Urothelium cell line (cell line): ENCODE measurements around the gene DCTN5.

Experiments
- DNase-seq: peaks from one replicate; pipeline ENCODE4 v3.0.0; 2011; ENCODE audit warnings: low spot score, mixed read lengths
- FAIRE-seq: peaks from 2 replicates; lab custom pipeline; 2011; peaks lifted over from hg19 to GRCh38; lab: Jason Lieb, UNC

Gene DCTN5

DNA sequence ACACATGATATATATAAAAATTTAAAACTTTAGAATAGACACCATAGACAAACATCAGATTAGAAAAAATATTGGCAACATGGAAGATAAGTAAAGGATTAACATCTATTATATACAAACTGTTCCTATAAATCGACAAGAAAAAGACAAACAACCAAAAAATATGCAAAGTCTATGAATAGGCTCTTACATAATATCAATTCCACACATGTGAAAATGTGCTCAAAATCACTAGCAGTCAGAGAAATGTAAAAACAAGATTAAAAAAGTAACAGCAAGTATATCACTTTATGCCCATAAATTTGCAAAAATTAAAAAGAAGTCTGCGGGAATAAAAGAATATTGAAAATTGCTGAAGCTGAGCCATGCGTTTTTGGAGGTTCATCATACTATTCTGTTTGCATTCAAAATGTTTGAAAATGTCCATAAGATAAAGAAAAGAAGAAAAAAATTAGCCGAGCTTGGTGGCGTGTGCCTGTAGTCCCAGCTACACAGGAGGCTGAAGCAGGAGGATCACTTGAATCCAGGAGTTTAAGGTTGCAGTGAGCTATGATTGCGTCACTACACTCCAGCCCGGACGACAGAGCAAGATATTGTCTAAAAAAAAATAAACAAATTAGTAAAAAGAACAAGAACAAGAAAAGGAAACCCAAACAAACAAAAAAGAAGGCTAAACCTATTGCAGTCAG lies 83.0 kb downstream of the DCTN5 start:
- no peak for FAIRE-seq
- DNase-seq = no peak

DNA sequence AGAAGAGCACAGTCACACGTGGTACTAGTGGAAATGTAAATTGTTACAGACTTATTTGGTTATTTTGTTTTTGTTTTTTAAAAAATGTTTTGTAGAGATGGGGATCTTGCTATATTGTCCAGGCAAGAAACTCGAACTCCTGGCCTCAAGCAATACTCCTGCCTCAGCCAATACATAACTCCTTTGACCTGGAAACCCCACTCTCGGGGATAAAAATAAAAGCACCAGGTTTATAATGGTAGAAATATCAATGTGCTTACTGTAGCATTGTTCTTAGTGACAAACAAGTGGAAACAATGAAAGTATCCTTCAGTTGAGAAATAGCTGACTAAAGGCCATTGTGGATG lies 83.5 kb downstream of the DCTN5 start:
- DNase-seq (no peak), FAIRE-seq (no peak)

DNA sequence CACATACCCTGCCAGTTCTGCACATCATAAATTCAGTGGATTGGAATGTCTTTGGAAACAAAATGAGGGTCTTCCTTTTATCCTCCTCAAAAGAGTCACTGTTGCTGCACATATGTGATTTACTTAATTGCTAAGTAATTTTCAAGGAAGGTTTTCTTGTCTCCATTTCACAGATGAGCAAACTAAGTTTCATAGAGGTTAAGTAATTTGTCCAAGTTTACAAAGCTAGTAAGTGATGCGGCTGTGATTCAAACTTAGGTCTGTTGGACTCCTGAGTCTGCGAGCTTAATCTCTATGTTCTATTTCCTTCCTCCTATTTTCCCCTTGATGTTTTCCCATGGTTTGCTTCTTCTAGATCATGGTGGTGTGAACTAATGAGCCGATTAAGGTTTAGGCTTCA lies 85.4 kb downstream of the DCTN5 start:
- DNase-seq (no peak), FAIRE-seq (no peak)
